ENCODE data around the gene OPN3.

GRCh38 chr1:241638099-241638682 lies 2.0 kb downstream of the OPN3 start:
- TF ChIP-seq CTCF (IDR thresholded peaks at IDR 0.05) (no peak), EZH2 (IDR thresholded peaks at IDR 0.05; ENCODE audit: borderline replicate concordance, insufficient read depth, low read depth, low read length, poor library complexity, severe bottlenecking) (no peak)

Data from B cell (primary cell).